ENCODE results near the gene MCM3AP.

DNA sequence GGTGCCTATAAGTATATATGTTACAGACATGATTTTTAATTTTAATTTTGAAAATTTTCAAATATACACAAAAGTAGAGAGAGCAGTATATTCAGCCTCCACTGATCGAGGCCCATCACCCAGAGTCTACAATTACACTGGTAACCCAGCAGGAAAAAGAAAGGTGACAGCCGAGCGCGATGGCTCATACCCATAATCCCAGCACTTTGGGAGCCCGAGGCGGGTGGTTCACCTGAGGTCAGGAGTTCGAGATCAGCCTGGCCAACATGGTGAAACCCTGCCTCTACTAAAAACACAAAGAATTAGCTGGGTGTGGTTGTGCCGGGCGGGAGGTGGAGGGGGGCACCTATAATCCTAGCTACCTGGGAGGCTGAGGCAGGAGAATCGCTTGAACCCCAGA lies 2.1 kb upstream of the MCM3AP start:
- TF ChIP-seq, protein P1, sequence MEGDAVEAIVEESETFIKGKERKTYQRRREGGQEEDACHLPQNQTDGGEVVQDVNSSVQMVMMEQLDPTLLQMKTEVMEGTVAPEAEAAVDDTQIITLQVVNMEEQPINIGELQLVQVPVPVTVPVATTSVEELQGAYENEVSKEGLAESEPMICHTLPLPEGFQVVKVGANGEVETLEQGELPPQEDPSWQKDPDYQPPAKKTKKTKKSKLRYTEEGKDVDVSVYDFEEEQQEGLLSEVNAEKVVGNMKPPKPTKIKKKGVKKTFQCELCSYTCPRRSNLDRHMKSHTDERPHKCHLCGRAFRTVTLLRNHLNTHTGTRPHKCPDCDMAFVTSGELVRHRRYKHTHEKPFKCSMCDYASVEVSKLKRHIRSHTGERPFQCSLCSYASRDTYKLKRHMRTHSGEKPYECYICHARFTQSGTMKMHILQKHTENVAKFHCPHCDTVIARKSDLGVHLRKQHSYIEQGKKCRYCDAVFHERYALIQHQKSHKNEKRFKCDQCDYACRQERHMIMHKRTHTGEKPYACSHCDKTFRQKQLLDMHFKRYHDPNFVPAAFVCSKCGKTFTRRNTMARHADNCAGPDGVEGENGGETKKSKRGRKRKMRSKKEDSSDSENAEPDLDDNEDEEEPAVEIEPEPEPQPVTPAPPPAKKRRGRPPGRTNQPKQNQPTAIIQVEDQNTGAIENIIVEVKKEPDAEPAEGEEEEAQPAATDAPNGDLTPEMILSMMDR (IDR thresholded peaks at IDR 0.05; ENCODE audit: low read depth, low read length, poor library complexity, severe bottlenecking), result no peak
- no peak for TF ChIP-seq EZH2phosphoT487 (IDR thresholded peaks at IDR 0.05; ENCODE audit: borderline replicate concordance, low read length)

Data from DOHH2 (cell line).